IMR-90 (cell line): Measurements from ENCODE around the gene COL4A5. TPM values are rescaled to one million over a fixed set of nuclear protein-coding genes. Genes with fewer than 3 reads are reported as not detected.

ENCODE experiments used
- ATAC-seq: fragments of 200-7000 bp; cut with Tn5 transposase; 2 replicates; pipeline ENCODE4 v1.9.1; 2020; ENCODE audit warnings: low read depth, mild to moderate bottlenecking, moderate library complexity
- BruUV-seq: library from RNA; stranded (reverse); fragments of 400-500 nt; replicated peaks from 2 replicates; lab custom pipeline; 2021; lab: Mats Ljungman, UMichigan
- CTCF ChIA-PET: fragments of 300-600 bp; formaldehyde crosslinking; extraction: SDS; loops from one replicate; lab custom pipeline; 2021; ENCODE audit warnings: antibody characterized with exemption; lab: Yijun Ruan, JAX
- POLR2A ChIA-PET: fragments of 300-600 bp; sonication (Branson Sonifier 250); formaldehyde crosslinking; loops from one replicate; lab custom pipeline; 2022; ENCODE audit warnings: antibody characterized with exemption; ENCODE audit not compliant: unreplicated experiment; lab: Charles Lee
- DNase-seq: peaks from one replicate; pipeline ENCODE4 v3.0.0; 2013
- H2AFZ ChIP-seq: replicated peaks from 2 replicates; pipeline ENCODE3; 2013; ENCODE audit warnings: low read length, mild to moderate bottlenecking; ENCODE audit not compliant: poor library complexity
- H2AK5ac ChIP-seq: 2 replicates; pipeline ENCODE4 v1.6.1; 2013; ENCODE audit warnings: low read depth, low read length, inconsistent platforms
- H2AK9ac ChIP-seq: replicated peaks from 2 replicates; pipeline ENCODE3; 2013; ENCODE audit warnings: mild to moderate bottlenecking, low read depth, low read length, moderate library complexity; ENCODE audit not compliant: poor library complexity
- H2BK120ac ChIP-seq: 2 replicates; pipeline ENCODE4 v1.6.1; 2013; ENCODE audit warnings: low read depth, low read length, inconsistent platforms
- H2BK15ac ChIP-seq: 3 replicates; pipeline ENCODE4 v1.6.1; 2013; ENCODE audit warnings: low read depth, low read length, inconsistent platforms
- H2BK20ac ChIP-seq: 2 replicates; pipeline ENCODE4 v1.6.1; 2013; ENCODE audit warnings: low read depth, mild to moderate bottlenecking, inconsistent platforms, low read length, moderate library complexity
- H2BK5ac ChIP-seq: 2 replicates; pipeline ENCODE4 v1.6.1; 2013; ENCODE audit warnings: mild to moderate bottlenecking, low read depth, low read length, inconsistent platforms; ENCODE audit not compliant: poor library complexity, severe bottlenecking
- H3K14ac ChIP-seq: replicated peaks from 2 replicates; pipeline ENCODE4 v1.6.1; 2013; ENCODE audit warnings: low read depth, low read length, inconsistent platforms
- H3K18ac ChIP-seq: 2 replicates; pipeline ENCODE4 v1.6.1; 2013; ENCODE audit warnings: low read depth, low read length, control low read depth
- H3K23ac ChIP-seq: 2 replicates; pipeline ENCODE4 v1.6.1; 2013; ENCODE audit warnings: low read depth, low read length, inconsistent platforms
- H3K27ac ChIP-seq: 2 replicates; pipeline ENCODE4 v1.5.1; 2013; ENCODE audit warnings: mild to moderate bottlenecking, control low read depth, low read length; ENCODE audit not compliant: insufficient read depth
- H3K27me3 ChIP-seq: 2 replicates; pipeline ENCODE4 v1.6.1; 2013; ENCODE audit warnings: low read length; ENCODE audit not compliant: control insufficient read depth, insufficient read depth
- H3K36me3 ChIP-seq: 2 replicates; pipeline ENCODE4 v1.6.1; 2013; ENCODE audit warnings: low read length, mixed read lengths; ENCODE audit not compliant: control insufficient read depth, insufficient read depth
- H3K4ac ChIP-seq: 2 replicates; pipeline ENCODE4 v1.6.1; 2013; ENCODE audit warnings: low read depth, low read length, inconsistent platforms
- H3K4me1 ChIP-seq: 2 replicates; pipeline ENCODE4 v1.6.1; 2013; ENCODE audit warnings: low read length, mixed read lengths; ENCODE audit not compliant: control insufficient read depth, insufficient read depth
- H3K4me2 ChIP-seq: 2 replicates; pipeline ENCODE4 v1.6.1; 2013; ENCODE audit warnings: low read depth, mild to moderate bottlenecking, control low read depth, low read length, moderate library complexity
- H3K4me3 ChIP-seq: 2 replicates; pipeline ENCODE4 v1.5.1; 2013; ENCODE audit warnings: low read depth, mild to moderate bottlenecking, control low read depth, low read length, moderate library complexity; ENCODE audit not compliant: insufficient read depth
- H3K56ac ChIP-seq: 2 replicates; pipeline ENCODE4 v1.6.1; 2013; ENCODE audit warnings: low read length, inconsistent platforms; ENCODE audit not compliant: insufficient read depth; ENCODE audit errors: extremely low read depth
- H3K79me1 ChIP-seq, 2 experiments: 2 replicates each; pipeline ENCODE4 v1.6.1; 2013; ENCODE audit warnings: low read length in 2 of 2, inconsistent platforms in 1 of 2, low read depth in 1 of 2
- H3K9ac ChIP-seq: 2 replicates; pipeline ENCODE4 v1.6.1; 2013; ENCODE audit warnings: low read depth, low read length, control low read depth
- H3K9me1 ChIP-seq: 2 replicates; pipeline ENCODE4 v1.6.1; 2013; ENCODE audit warnings: low read length, inconsistent platforms; ENCODE audit not compliant: insufficient read depth
- H3K9me3 ChIP-seq: 2 replicates; pipeline ENCODE4 v1.6.1; 2013; ENCODE audit warnings: low read length; ENCODE audit not compliant: control insufficient read depth, insufficient read depth
- H4K20me1 ChIP-seq: 2 replicates; pipeline ENCODE4 v1.6.1; 2013; ENCODE audit warnings: low read length, inconsistent platforms; ENCODE audit not compliant: insufficient read depth
- H4K5ac ChIP-seq: 2 replicates; pipeline ENCODE4 v1.6.1; 2013; ENCODE audit warnings: mild to moderate bottlenecking, low read depth, low read length, control low read depth
- H4K8ac ChIP-seq, 2 experiments: 2 replicates each; pipeline ENCODE4 v1.6.1; 2013; ENCODE audit warnings: low read depth in 2 of 2, low read length in 2 of 2, control low read depth in 1 of 2, inconsistent platforms in 1 of 2
- H4K91ac ChIP-seq: 2 replicates; pipeline ENCODE4 v1.6.1; 2013; ENCODE audit warnings: low read depth, low read length, inconsistent platforms; ENCODE audit not compliant: insufficient read depth
- BHLHE40 ChIP-seq: fragments of 150-350 bp; IDR thresholded peaks from 2 replicates; pipeline ENCODE4 v1.6.1; 2016; ENCODE audit warnings: mild to moderate bottlenecking, low read depth, low read length
- CEBPB ChIP-seq: IDR thresholded peaks from 2 replicates; pipeline ENCODE4 v1.6.1; 2012; ENCODE audit warnings: low read depth, low read length, improper control_type of control experiment
- CHD1 ChIP-seq: IDR thresholded peaks from 2 replicates; pipeline ENCODE4 v1.6.1; 2012; ENCODE audit warnings: low read depth, low read length, improper control_type of control experiment
- FOS ChIP-seq: fragments of 150-350 bp; IDR thresholded peaks from 2 replicates; pipeline ENCODE4 v1.6.1; 2016; ENCODE audit warnings: low read depth, low read length
- MAFK ChIP-seq: IDR thresholded peaks from 2 replicates; pipeline ENCODE4 v1.6.1; 2012; ENCODE audit warnings: low read depth, low read length, improper control_type of control experiment
- MAZ ChIP-seq: IDR thresholded peaks from 2 replicates; pipeline ENCODE4 v1.6.1; 2012; ENCODE audit warnings: low read depth, mild to moderate bottlenecking, low read length, improper control_type of control experiment, moderate library complexity, borderline replicate concordance
- MXI1 ChIP-seq: IDR thresholded peaks from 2 replicates; pipeline ENCODE4 v1.6.1; 2012; ENCODE audit warnings: low read depth, mild to moderate bottlenecking, low read length, moderate library complexity, borderline replicate concordance
- NFE2L2 ChIP-seq: fragments of 150-350 bp; IDR thresholded peaks from 2 replicates; pipeline ENCODE4 v1.6.1; 2016; ENCODE audit warnings: low read depth, mild to moderate bottlenecking, low read length
- POLR2A ChIP-seq: IDR thresholded peaks from 2 replicates; pipeline ENCODE4 v1.6.1; 2012; ENCODE audit warnings: mild to moderate bottlenecking, low read depth, low read length
- RAD21 ChIP-seq: IDR thresholded peaks from 2 replicates; pipeline ENCODE4 v1.6.1; 2012; ENCODE audit warnings: low read length, improper control_type of control experiment
- RCOR1 ChIP-seq: IDR thresholded peaks from 2 replicates; pipeline ENCODE4 v1.6.1; 2012; ENCODE audit warnings: mild to moderate bottlenecking, low read length, improper control_type of control experiment; ENCODE audit not compliant: insufficient replicate concordance
- RFX5 ChIP-seq: IDR thresholded peaks from 2 replicates; pipeline ENCODE4 v1.8.0; 2012; ENCODE audit warnings: low read depth, mild to moderate bottlenecking, low read length, moderate library complexity
- SMC3 ChIP-seq: fragments of 150-350 bp; IDR thresholded peaks from 2 replicates; pipeline ENCODE4 v1.6.1; 2016; ENCODE audit warnings: low read depth, mild to moderate bottlenecking, antibody characterized with exemption, low read length, moderate library complexity
- USF2 ChIP-seq: fragments of 150-350 bp; IDR thresholded peaks from 2 replicates; pipeline ENCODE4 v1.6.1; 2017; ENCODE audit warnings: mild to moderate bottlenecking, antibody characterized with exemption, low read length, low read depth
- WGBS, 2 experiments: methylation state at CpG; one replicate each; pipeline versions ENCODE4 v1.1.5 to v1.1.7; 2013; ENCODE audit warnings: missing lambda C conversion rate in 2 of 2; ENCODE audit not compliant: insufficient read length in 1 of 2; ENCODE audit errors: extremely low coverage in 2 of 2; 5-methylcytosine and 5-hydroxymethylcytosine counted together
- dilution Hi-C: fragments of 300-500 bp; cut with HindIII; formaldehyde crosslinking; loops from one replicate; pipeline ENCODE4 v1.14.3; 2018; ENCODE audit warnings: low sequenced_read_pairs; ENCODE audit not compliant: unreplicated experiment
- in situ Hi-C: fragments of 300-500 bp; cut with MboI; formaldehyde crosslinking; loops from 3 replicates; pipeline ENCODE4 v1.14.3; 2019; ENCODE audit warnings: low sequenced_read_pairs, inconsistent platforms, mixed read lengths
- intact Hi-C: fragments of 100-400 bp; cut with micrococcal nuclease; formaldehyde crosslinking; loops from 2 replicates; pipeline ENCODE4 v1.10.0; 2022
- polyA plus RNA-seq, 3 experiments: library from polyadenylated mRNA; depleted of rRNA; stranded (reverse); fragments of >200 nt; gene quantifications; 2 replicates each; pipeline ENCODE4 v1.2.3, GENCODE V29; 2012; ENCODE audit warnings: low replicate concordance in 1 of 3
- total RNA-seq: library from RNA; depleted of rRNA; stranded (reverse); fragments of >200 nt; gene quantifications from 2 replicates; pipeline ENCODE4 v1.2.3, GENCODE V29; 2012
- TF ChIP-seq, protein P1 (sequence below): fragments of 150-350 bp; IDR thresholded peaks from 2 replicates; pipeline ENCODE4 v1.6.1; 2016; ENCODE audit warnings: low read depth, mild to moderate bottlenecking, low read length, moderate library complexity, borderline replicate concordance
- TF ChIP-seq, protein P2 (sequence below): conservative IDR thresholded peaks from 2 replicates; pipeline ENCODE4 v1.5.1; 2012; ENCODE audit warnings: mild to moderate bottlenecking, low read depth, low read length, improper control_type of control experiment

Gene COL4A5
- total and polyA plus RNA-seq, 2 of the 4 experiments (the other 2 are of a cell fraction) = 16.3 to 26.6 TPM

DNA sequence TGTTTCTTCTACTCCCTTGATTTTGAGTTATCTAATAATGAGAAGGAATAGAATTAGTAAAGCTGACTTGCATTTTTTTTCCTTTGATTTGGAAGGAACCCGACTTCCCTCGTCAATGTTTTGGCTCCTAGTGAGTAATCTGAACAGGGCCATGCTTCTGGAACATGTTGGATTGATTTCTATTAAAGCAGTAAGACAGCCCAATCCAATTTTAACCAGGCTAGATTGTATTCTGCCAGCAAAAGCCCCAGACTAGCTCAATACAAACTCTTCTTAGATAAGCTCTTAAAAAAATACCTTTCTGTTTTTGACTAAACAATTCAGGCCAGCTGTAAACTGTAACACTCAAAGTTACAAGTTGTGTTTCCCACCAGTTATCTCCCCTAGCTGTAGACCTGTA lies 170.5 kb downstream of the COL4A5 start:
- ChIA-PET CTCF (no interaction called here), POLR2A (no interaction called here)
- H4K5ac ChIP-seq = no peak overlapping the region
- no peak overlapping the region for H3K4me2 ChIP-seq
- no peak overlapping the region for H3K18ac ChIP-seq
- H2BK120ac ChIP-seq = no peak overlapping the region
- no peak overlapping the region for H2AK5ac ChIP-seq
- H3K4ac ChIP-seq = no peak overlapping the region
- H3K14ac ChIP-seq = no peak overlapping the region
- no peak overlapping the region for H3K9ac ChIP-seq
- WGBS, 2 experiments = no CpG with 5 or more reads among the region's 2 CpGs
- BruUV-seq = no TSS peak
- intact Hi-C loops = no loop called here
- no peak overlapping the region for H2AFZ ChIP-seq
- H3K4me1 ChIP-seq = no peaks in the 10 kb centered on the region
- no peaks in the 10 kb centered on the region for H4K20me1 ChIP-seq
- ATAC-seq = no peak
- no peak overlapping the region for H2BK15ac ChIP-seq
- no peaks in the 10 kb centered on the region for H3K79me1 ChIP-seq
- in situ Hi-C loops = no loop called here
- H2BK20ac ChIP-seq = no peak overlapping the region
- H2BK5ac ChIP-seq = no peak overlapping the region
- H3K27me3 ChIP-seq = no peaks in the 10 kb centered on the region
- dilution Hi-C loops = no loop called here
- no peaks in the 10 kb centered on the region for H3K9me1 ChIP-seq
- no peak overlapping the region for H2AK9ac ChIP-seq
- no peak overlapping the region for H3K27ac ChIP-seq
- no peak overlapping the region for H3K4me3 ChIP-seq
- no peak overlapping the region for H4K91ac ChIP-seq
- H3K56ac ChIP-seq = no peak overlapping the region
- H3K9me3 ChIP-seq = no peaks in the 10 kb centered on the region
- no peak overlapping the region for H3K23ac ChIP-seq
- no peak for DNase-seq
- H4K8ac ChIP-seq = no peak overlapping the region
- TF ChIP-seq CEBPB (no peak), RFX5 (no peak), CHD1 (no peak), MAZ (no peak), RCOR1 (no peak), BHLHE40 (no peak), MXI1 (no peak), POLR2A (no peak), SMC3 (no peak), FOS (no peak), USF2 (no peak), NFE2L2 (no peak), RAD21 (no peak), MAFK (no peak)
- TF ChIP-seq, protein P1, sequence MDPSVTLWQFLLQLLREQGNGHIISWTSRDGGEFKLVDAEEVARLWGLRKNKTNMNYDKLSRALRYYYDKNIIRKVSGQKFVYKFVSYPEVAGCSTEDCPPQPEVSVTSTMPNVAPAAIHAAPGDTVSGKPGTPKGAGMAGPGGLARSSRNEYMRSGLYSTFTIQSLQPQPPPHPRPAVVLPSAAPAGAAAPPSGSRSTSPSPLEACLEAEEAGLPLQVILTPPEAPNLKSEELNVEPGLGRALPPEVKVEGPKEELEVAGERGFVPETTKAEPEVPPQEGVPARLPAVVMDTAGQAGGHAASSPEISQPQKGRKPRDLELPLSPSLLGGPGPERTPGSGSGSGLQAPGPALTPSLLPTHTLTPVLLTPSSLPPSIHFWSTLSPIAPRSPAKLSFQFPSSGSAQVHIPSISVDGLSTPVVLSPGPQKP = no peak
- TF ChIP-seq, protein P2, sequence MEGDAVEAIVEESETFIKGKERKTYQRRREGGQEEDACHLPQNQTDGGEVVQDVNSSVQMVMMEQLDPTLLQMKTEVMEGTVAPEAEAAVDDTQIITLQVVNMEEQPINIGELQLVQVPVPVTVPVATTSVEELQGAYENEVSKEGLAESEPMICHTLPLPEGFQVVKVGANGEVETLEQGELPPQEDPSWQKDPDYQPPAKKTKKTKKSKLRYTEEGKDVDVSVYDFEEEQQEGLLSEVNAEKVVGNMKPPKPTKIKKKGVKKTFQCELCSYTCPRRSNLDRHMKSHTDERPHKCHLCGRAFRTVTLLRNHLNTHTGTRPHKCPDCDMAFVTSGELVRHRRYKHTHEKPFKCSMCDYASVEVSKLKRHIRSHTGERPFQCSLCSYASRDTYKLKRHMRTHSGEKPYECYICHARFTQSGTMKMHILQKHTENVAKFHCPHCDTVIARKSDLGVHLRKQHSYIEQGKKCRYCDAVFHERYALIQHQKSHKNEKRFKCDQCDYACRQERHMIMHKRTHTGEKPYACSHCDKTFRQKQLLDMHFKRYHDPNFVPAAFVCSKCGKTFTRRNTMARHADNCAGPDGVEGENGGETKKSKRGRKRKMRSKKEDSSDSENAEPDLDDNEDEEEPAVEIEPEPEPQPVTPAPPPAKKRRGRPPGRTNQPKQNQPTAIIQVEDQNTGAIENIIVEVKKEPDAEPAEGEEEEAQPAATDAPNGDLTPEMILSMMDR = no peak
- H3K36me3 ChIP-seq = no peaks in the 10 kb centered on the region; the same call in 1 of the 2 replicates
